Endothelial cell (in vitro differentiated cells): ENCODE data around the gene EEF1AKMT1. TPM values are rescaled to one million over a fixed set of nuclear protein-coding genes. Genes with fewer than 3 reads are reported as not detected.

Experiments
- DNase-seq: peaks from one replicate; pipeline ENCODE4 v3.0.0; 2021; ENCODE audit warnings: low spot score
- H3K27ac Mint-ChIP-seq: one replicate; pipeline ENCODE4 v1.8.0; 2021; ENCODE audit warnings: mixed read lengths, inconsistent platforms; ENCODE audit not compliant: unreplicated experiment
- H3K27me3 Mint-ChIP-seq: one replicate; pipeline ENCODE4 v1.8.0; 2021; ENCODE audit warnings: mild to moderate bottlenecking, moderate library complexity, mixed read lengths, inconsistent platforms; ENCODE audit not compliant: unreplicated experiment
- H3K36me3 Mint-ChIP-seq: one replicate; pipeline ENCODE4 v1.8.0; 2021; ENCODE audit warnings: mild to moderate bottlenecking, low read depth, mixed read lengths, inconsistent platforms; ENCODE audit not compliant: unreplicated experiment
- H3K4me1 Mint-ChIP-seq: one replicate; pipeline ENCODE4 v1.8.0; 2021; ENCODE audit warnings: mild to moderate bottlenecking, mixed read lengths, inconsistent platforms; ENCODE audit not compliant: unreplicated experiment
- H3K4me3 Mint-ChIP-seq: one replicate; pipeline ENCODE4 v1.8.0; 2021; ENCODE audit warnings: mild to moderate bottlenecking, mixed read lengths, inconsistent platforms; ENCODE audit not compliant: unreplicated experiment
- H3K9me3 Mint-ChIP-seq: one replicate; pipeline ENCODE4 v1.8.0; 2021; ENCODE audit warnings: mixed read lengths, inconsistent platforms; ENCODE audit not compliant: unreplicated experiment
- CTCF ChIP-seq: fragments of 200-600 bp; sonication (generic); IDR thresholded peaks from one replicate; pipeline ENCODE4 v1.5.0; 2021; ENCODE audit warnings: antibody characterized with exemption; ENCODE audit not compliant: unreplicated experiment
- total RNA-seq: library from RNA; stranded (reverse); fragmentation: NEBNext Ultra II Directional; extraction: Animal tissue kit (Norgen Biotek cat#: 25700); gene quantifications from one replicate; pipeline ENCODE4 v1.2.1, GENCODE V29; 2021; ENCODE audit not compliant: unreplicated experiment

EEF1AKMT1 gene
- total RNA-seq, 1 donor from 2014 or later = 9.6 TPM

- no peak for TF ChIP-seq CTCF
- H3K36me3 Mint-ChIP-seq = peaks cover 7% of the 10 kb centered on the region
- H3K9me3 Mint-ChIP-seq = no peaks in the 10 kb centered on the region
- no peaks in the 10 kb centered on the region for H3K27me3 Mint-ChIP-seq
- no peak for DNase-seq
- no peak overlapping the region for H3K4me3 Mint-ChIP-seq
- H3K4me1 Mint-ChIP-seq = peaks cover 9% of the 10 kb centered on the region
- H3K27ac Mint-ChIP-seq = no peak overlapping the region
Observed at GRCh38 chr13:20815464-20815863, 41.7 kb upstream of the EEF1AKMT1 start.

- Mint-ChIP-seq H3K9me3 (no peaks in the 10 kb centered on the region), H3K27ac (no peak overlapping the region)
- DNase-seq = no peak
Observed at GRCh38 chr13:20814224-20814910, 40.6 kb upstream of the EEF1AKMT1 start.

DNA sequence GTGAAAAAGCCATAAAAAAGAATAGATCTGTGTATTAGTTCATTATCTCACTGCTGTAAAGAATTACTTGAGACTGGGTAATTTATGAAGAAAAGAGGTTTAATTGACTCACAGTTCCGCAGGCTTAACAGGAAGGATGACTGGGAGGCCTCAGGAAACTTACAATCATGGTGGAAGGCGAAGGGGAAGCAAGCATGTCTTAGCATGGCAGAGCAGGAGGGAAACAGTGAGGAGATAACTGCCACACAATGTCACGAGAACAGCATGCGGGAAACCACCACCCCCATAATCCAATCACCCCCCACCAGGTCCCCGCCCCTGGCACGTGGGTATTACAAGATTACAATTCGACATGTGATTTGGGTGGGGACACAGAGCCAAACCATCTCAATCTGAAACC, 39.1 kb upstream of the EEF1AKMT1 start:
- Mint-ChIP-seq H3K9me3 (no peaks in the 10 kb centered on the region), H3K4me1 (peaks cover 10% of the 10 kb centered on the region), H3K27ac (no peak overlapping the region), H3K27me3 (no peaks in the 10 kb centered on the region), H3K4me3 (no peak overlapping the region), H3K36me3 (peaks cover 7% of the 10 kb centered on the region)
- DNase-seq = no peak
- TF ChIP-seq CTCF = no peak

More at GRCh38 chr13:20814224-20814910, 40.6 kb upstream of the EEF1AKMT1 start:
- H3K4me3 Mint-ChIP-seq = no peak overlapping the region
- no peak for TF ChIP-seq CTCF
- H3K36me3 Mint-ChIP-seq = peaks cover 7% of the 10 kb centered on the region
- peaks cover 10% of the 10 kb centered on the region for H3K4me1 Mint-ChIP-seq
- H3K27me3 Mint-ChIP-seq = no peaks in the 10 kb centered on the region

- H3K27ac Mint-ChIP-seq = no peak overlapping the region
- peaks cover 10% of the 10 kb centered on the region for H3K4me1 Mint-ChIP-seq
- no peak for DNase-seq
- peaks cover 7% of the 10 kb centered on the region for H3K36me3 Mint-ChIP-seq
- TF ChIP-seq CTCF = no peak
- no peaks in the 10 kb centered on the region for H3K27me3 Mint-ChIP-seq
- no peak overlapping the region for H3K4me3 Mint-ChIP-seq
- H3K9me3 Mint-ChIP-seq = no peaks in the 10 kb centered on the region
Observed at GRCh38 chr13:20810808-20811207, 37.0 kb upstream of the EEF1AKMT1 start.

DNA sequence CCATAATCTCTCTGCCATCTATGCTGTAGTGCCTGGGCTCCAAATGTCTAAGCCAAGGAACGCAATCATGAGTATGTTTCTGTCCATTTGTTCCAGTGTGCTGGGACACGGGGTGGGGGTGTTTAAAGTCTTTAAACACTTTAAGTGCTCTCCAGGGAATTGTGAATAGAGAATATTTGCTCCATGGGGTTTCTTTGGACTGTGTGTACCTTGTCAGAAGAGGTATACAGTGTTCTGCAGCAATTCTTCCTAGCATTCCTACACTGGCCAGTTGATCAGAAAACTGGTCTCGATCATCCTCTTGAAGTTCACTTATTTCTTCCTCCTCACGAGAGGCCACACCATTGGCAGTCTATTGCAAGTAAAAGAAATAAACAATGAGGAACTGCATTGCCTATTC, 35.1 kb upstream of the EEF1AKMT1 start:
- Mint-ChIP-seq H3K4me1 (peaks cover 17% of the 10 kb centered on the region), H3K36me3 (peaks cover 7% of the 10 kb centered on the region), H3K4me3 (no peak overlapping the region), H3K27ac (no peak overlapping the region), H3K9me3 (no peaks in the 10 kb centered on the region), H3K27me3 (no peaks in the 10 kb centered on the region)
- DNase-seq = no peak
- TF ChIP-seq CTCF = no peak
